ENCODE results near the gene SYNRG. TPM values are rescaled to one million over a fixed set of nuclear protein-coding genes. Genes with fewer than 3 reads are reported as not detected.

SYNRG gene
- total and polyA plus RNA-seq, 2 of the 13 experiments (the other 11 are each of a cell fraction or from before 2014, with no cell fraction given): 7.3 to 8.7 TPM

- TF ChIP-seq ZNF431 (CRISPR knock-in tag; IDR thresholded peaks at IDR 0.05; ENCODE audit: borderline replicate concordance, low read depth) (no peak), POLR2A (IDR thresholded peaks at IDR 0.05; ENCODE audit: insufficient read depth in 1 of 2, low read depth in 2 of 2, low read length in 2 of 2) (no peak), MED8 (CRISPR knock-in tag; IDR thresholded peaks at IDR 0.05; ENCODE audit: insufficient replicate concordance) (no peak)
Measured at GRCh38 chr17:37605081-37605480, 4.1 kb downstream of the SYNRG start (continued).

DNA sequence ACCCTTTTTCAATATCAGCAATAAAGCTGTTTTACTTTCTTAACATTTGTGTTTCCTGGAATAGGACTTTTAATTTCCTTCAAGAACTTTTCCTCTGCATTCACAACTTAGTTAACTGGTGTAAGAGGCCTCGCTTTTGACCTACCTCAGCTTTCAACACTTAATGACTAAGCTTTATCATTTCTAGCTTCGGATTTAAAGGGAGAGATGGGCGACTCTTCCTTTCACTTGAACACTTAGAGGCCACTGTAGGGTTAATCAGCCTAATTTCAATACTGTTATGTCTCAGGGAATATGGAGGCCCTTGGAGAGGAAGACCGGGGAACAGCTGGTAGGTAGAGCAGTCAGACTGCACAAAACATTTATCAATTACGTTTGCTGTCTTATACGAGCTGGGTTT lies 4.7 kb downstream of the SYNRG start:
- FAIRE-seq: no peak
- BruUV-seq (replicated peaks): no TSS peak
- peaks cover 28% of the 10 kb centered on the region for H3K4me1 ChIP-seq (ENCODE audit: insufficient read depth, low read length)
- H3K9me3 ChIP-seq (ENCODE audit: low read length): no peaks in the 10 kb centered on the region
- no peak overlapping the region for H3K27ac ChIP-seq (ENCODE audit: extremely low read length, insufficient read depth, low read length)
- no peak overlapping the region for H3K4me2 ChIP-seq (ENCODE audit: low read depth, low read length)
- ChIA-PET CTCF (ENCODE audit: low intra/inter-chr PET ratio, low total read pairs) (interaction anchor here (0.6 kb wide), 1 partner anchor 104 kb away, joined by 3 read pairs; no protein-coding TSS in a partner anchor), POLR2A (no interaction called here)
- no peak overlapping the region for H3K4me3 ChIP-seq (replicated peaks in 1 of 3; ENCODE audit: insufficient read depth in 1 of 3, low read depth in 2 of 3, low read length in 3 of 3)
- ATAC-seq: no peak
- peaks cover 29% of the 10 kb centered on the region for H3K79me2 ChIP-seq (ENCODE audit: insufficient read depth, low read length)
- 96% methylated on average over 6 of the region's 6 CpGs for WGBS (ENCODE audit: low lambda C conversion rate)
- DNase-seq (ENCODE audit: low spot score): no peak
- no peak overlapping the region for H2AFZ ChIP-seq (ENCODE audit: low read length)
- H4K20me1 ChIP-seq (ENCODE audit: insufficient read depth, low read length): no peaks in the 10 kb centered on the region; the same call in 1 of the 2 replicates
- no peak overlapping the region for H3K9ac ChIP-seq (ENCODE audit: insufficient read depth, low read depth, low read length)
- H3K27me3 ChIP-seq (ENCODE audit: control insufficient read depth in 1 of 2, insufficient read depth in 2 of 2, low read length in 2 of 2): no peaks in the 10 kb centered on the region
- no peaks in the 10 kb centered on the region for H3K36me3 ChIP-seq (replicated peaks in 1 of 2; ENCODE audit: control insufficient read depth in 1 of 2, insufficient read depth in 2 of 2, low read length in 2 of 2)
- intact Hi-C loops (cut with micrococcal nuclease; ENCODE audit: unreplicated experiment): no loop called here
- in situ Hi-C loops (cut with HindIII; ENCODE audit: extremely low pct_ligation_motif_present, low pct_unique_long_range_greater_than_20kb): no loop called here
- TF ChIP-seq SPEN (CRISPR knock-in tag; IDR thresholded peaks at IDR 0.05; ENCODE audit: low read depth) (no peak), ZNF335 (CRISPR knock-in tag; IDR thresholded peaks at IDR 0.05) (no peak), SALL1 (CRISPR knock-in tag; IDR thresholded peaks at IDR 0.05) (no peak), ZNF501 (CRISPR knock-in tag; IDR thresholded peaks at IDR 0.05) (no peak), TOE1 (CRISPR knock-in tag; IDR thresholded peaks at IDR 0.05) (no peak), ZC3H4 (CRISPR knock-in tag; IDR thresholded peaks at IDR 0.05; ENCODE audit: borderline replicate concordance) (no peak), CSRNP2 (CRISPR knock-in tag; conservative IDR thresholded peaks at IDR 0.05; ENCODE audit: low read depth) (no peak), SMARCC2 (IDR thresholded peaks at IDR 0.05) (no peak), ZBTB10 (CRISPR knock-in tag; IDR thresholded peaks at IDR 0.05; ENCODE audit: borderline replicate concordance) (no peak), ZNF350 (CRISPR knock-in tag; IDR thresholded peaks at IDR 0.05; ENCODE audit: borderline replicate concordance, low read depth) (no peak), U2AF1 (optimal IDR thresholded peaks at IDR 0.05; ENCODE audit: low read depth, low read length) (no peak), ZNF792 (CRISPR knock-in tag; IDR thresholded peaks at IDR 0.05) (no peak), U2AF2 (IDR thresholded peaks at IDR 0.05; ENCODE audit: low read depth, low read length) (no peak)
- TF ChIP-seq, protein P1, sequence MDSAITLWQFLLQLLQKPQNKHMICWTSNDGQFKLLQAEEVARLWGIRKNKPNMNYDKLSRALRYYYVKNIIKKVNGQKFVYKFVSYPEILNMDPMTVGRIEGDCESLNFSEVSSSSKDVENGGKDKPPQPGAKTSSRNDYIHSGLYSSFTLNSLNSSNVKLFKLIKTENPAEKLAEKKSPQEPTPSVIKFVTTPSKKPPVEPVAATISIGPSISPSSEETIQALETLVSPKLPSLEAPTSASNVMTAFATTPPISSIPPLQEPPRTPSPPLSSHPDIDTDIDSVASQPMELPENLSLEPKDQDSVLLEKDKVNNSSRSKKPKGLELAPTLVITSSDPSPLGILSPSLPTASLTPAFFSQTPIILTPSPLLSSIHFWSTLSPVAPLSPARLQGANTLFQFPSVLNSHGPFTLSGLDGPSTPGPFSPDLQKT (CRISPR knock-in tag; IDR thresholded peaks at IDR 0.05; ENCODE audit: borderline replicate concordance): no peak
- TF ChIP-seq, protein P2, sequence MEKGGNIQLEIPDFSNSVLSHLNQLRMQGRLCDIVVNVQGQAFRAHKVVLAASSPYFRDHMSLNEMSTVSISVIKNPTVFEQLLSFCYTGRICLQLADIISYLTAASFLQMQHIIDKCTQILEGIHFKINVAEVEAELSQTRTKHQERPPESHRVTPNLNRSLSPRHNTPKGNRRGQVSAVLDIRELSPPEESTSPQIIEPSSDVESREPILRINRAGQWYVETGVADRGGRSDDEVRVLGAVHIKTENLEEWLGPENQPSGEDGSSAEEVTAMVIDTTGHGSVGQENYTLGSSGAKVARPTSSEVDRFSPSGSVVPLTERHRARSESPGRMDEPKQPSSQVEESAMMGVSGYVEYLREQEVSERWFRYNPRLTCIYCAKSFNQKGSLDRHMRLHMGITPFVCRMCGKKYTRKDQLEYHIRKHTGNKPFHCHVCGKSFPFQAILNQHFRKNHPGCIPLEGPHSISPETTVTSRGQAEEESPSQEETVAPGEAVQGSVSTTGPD (CRISPR knock-in tag; IDR thresholded peaks at IDR 0.05): no peak

Data from HepG2 (cell line).